Measurements from ENCODE around the gene RACGAP1.

The RACGAP1 gene

DNA sequence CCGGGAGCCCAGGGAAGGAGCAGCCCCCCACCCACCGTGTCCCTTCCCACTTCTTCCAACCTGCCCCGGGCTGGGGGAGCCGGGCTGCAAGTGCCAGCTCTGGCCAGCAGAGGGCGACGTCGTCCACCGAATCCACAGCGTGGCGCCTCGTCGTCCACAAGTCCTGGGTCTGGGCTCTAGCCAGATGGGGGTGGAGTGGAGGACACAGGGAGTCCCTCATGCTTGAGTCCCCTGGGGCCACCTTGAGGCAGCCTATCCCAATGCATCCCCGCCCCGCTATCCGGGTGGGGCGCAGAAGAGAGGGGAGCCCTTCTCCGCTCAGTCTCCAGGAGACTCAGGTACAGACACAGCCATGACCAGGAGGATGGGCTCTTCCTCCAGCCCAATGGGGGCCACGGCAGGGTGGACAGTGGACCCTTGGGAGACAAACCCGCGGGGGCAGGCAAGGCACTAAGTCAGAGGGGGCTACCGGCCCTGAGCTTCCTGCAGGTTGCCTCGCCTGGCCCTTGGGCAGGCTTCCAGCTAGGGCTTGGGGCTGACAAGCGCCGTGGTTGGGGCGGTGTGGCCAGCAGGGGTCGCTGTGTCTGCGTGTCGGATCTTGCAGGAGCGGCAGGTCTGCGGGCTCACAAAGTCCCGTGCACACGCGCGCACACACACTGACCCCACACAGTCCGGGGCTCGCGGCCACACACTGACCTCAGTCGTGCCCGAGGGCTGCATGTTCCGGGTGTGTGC, 58.1 kb downstream of the RACGAP1 start:
- peak; percentile 50 for DNase-seq

DNA sequence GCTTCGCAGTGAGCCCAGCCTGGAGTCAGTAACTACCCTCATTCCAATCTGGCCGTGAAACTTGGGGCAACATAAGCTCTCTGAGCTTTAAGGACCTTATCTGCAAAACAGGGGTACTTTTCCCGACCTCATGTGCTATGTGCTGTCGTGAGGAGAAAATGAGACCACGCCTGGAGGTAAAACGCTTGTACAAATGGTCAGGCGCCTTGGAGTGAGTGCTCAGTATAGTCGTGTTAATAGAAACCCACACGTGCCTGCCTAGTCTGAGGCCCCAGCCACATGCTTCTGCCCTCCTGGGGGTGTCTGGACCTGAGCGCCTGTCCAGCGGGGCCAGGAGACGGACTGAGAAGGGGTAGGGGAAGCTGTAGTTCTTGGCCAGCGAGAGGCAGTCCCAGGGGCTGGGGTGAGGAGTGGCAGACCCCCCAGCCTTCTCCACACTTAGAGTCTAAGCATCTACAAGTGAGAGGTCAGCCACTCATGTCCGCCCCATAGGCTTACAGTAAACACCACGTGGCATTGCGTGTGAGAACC, 58.7 kb downstream of the RACGAP1 start:
- DNase-seq, result no peak

DNA sequence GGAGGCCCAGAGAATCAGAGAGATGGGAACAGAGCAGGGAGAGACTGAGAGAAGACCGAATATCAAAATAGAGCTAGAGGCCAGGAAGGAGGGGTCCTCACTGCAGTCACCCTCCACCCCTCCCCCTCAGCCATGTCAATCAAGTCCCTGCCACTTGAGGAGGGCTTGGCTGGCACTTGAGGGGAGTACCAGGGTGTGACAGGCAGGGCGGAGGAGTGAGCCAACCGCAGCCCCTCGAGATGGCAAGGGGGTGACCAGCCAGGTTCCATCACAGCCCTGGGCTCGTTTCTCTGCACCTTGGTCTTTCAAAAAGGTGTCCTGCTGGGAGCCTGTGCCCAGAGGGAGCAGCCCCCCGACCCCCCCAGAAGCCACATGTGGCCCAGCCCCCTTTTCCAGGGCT, 59.5 kb downstream of the RACGAP1 start:
- DNase-seq, result no peak

DNA sequence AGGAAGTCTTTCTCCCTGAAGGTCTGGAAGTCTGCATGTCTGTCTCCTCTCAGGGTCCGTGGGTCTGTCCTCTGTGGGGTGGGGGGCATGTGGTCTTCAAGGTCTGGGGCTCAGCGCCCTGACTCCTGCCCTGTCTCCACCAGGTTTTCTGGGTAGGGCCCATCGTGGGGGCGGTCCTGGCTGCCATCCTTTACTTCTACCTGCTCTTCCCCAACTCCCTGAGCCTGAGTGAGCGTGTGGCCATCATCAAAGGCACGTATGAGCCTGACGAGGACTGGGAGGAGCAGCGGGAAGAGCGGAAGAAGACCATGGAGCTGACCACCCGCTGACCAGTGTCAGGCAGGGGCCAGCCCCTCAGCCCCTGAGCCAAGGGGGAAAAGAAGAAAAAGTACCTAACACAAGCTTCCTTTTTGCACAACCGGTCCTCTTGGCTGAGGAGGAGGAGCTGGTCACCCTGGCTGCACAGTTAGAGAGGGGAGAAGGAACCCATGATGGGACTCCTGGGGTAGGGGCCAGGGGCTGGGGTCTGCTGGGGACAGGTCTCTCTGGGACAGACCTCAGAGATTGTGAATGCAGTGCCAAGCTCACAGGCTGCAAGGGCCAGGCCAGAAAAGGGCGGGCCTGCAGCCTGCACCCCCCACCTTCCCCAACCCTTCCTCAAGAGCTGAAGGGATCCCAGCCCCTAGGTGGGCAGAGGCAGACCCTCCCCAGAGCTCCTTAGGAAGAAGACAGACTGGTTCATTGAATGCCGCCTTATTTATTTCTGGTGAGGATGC, 60.3 kb downstream of the RACGAP1 start:
- no peak for DNase-seq

DNA sequence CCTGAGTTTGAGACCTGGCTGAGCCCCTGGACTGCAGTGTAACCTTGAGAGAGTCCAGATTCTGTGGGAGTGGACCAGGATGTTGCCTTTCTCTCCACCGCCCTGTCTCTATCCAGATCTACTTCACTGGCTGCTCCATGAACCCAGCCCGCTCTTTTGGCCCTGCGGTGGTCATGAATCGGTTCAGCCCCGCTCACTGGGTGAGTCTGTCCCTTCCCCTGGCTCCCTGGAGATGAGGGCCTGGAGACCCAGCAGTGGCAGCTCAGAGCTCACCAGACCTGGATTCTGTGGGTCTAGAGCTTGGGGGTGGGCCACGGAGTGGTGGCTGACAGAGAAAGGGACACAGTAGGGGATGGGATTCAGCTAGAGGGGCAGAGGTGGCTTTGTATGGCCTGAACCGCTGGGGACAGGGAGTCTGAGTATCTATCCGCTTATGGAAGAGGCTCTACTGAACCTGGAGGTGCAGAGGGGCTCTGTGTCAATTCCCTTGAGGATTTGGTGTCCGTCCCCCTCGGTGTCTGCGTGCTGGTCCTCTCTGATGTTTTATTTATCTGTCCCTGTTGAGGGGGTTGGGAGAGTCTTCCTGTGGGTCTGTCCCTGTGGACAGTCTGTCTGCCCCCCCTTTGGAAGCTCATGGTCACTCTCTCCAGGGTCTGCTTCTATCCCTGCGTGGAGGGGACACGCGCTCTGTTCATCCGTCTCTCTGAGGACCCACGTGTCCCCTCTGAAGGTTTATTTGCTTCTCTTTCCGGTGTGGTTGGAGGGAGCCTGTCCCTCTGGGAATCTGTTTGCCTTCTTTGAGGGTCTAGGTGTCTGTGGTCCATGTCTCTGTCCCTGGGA, 61.1 kb downstream of the RACGAP1 start:
- DNase-seq, result no peak

DNA sequence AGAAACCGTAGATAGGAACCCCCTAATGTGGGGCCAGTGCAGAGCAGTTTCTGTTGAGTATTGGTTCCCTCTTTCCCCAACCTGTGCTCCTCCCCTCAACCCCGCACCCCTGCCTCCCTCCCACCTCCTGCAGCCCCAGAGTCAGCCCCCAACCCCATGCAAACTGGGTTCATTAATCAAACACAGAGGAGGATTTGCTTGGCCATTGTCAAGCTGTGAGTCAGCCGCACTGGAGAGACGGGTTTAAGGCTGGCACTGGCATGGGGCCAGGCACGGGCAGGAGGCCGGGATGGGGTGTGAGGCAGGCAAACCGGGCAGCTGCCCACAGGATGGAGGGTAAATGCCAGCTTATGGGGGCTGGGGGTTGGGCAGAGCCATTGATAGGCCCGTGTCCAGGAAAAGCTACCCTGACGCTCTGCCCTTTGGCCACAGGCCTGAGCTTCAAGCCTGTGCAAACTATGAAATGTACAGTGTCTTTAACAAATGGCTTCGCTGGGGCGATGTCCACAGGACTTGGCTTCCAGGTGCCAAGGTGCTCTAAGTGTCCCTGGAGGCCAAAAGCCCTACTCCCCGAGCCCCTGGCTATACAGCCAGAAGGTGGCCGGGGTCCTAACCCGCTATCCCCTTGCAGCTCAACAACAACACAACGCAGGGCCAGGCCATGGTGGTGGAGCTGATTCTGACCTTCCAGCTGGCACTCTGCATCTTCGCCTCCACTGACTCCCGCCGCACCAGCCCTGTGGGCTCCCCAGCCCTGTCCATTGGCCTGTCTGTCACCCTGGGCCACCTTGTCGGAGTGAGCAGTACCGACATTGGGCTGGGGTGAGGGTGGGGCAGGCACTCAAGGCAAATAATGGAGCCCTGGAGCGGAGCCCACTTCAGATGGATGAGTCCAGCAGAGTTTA, 62.2 kb downstream of the RACGAP1 start:
- DNase-seq, result peak; percentile 5

DNA sequence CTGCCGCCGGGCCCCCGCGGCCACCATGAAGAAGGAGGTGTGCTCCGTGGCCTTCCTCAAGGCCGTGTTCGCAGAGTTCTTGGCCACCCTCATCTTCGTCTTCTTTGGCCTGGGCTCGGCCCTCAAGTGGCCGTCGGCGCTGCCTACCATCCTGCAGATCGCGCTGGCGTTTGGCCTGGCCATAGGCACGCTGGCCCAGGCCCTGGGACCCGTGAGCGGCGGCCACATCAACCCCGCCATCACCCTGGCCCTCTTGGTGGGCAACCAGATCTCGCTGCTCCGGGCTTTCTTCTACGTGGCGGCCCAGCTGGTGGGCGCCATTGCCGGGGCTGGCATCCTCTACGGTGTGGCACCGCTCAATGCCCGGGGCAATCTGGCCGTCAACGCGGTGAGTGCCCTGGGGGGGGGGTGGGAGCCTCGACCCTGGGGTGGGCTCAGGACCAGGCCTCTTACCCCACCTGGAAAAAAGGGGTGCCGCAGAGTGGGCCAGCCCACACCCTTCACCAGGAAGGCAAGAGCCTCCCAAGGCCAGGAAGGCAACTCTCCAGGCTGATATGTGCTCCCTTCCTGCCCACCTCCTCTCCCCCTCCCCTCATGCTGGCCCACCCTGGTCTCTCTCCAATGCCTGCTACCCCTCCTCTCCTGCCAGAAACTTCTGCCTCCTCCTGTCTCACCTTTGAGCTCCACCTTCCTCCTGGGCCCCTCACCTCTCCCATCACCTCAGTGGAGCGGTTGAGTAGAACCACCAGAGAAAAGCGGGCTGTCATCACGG, 63.1 kb downstream of the RACGAP1 start:
- DNase-seq, result no peak

DNA sequence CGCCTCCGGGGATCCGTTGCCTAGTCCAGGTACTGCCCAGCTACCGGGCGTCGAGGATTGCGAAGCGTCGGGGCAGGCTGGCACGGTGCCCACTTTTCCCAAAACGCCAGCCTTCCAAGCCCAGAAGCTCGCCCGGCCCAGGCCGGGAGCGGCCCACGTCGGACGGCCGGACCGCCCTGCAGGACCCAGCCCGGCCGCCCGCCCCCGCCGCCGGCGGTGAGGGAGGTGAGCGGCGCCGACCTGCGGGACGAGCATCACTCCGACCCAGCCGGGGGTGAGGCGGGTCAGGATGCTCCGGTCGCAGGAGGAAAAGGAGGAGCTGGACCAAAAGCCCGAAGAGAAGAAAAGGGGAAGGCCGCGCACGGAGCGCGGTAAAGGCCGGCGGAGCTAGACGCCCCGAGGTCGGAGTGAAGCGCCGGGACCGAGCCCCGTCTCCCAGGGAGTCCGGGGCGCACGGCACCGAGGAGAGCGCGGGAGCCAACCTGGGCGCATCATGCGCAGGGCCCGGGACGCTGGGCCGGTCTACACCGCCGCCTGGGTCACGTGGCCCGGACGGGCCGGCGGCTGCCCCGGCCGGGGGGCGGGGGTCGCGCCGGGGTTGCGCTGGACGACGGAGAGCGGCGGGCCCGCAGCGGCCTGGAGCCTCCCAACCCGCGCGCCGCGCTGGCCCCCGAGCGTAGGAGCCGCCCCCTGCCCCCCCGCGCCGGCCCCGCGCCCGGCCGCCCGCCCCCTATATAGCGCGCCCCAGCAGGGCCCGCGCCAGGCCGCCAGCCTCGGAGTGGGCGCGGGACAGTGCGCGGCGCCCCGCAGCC, 64.0 kb downstream of the RACGAP1 start, which contains the start of gene AQP5:
AQP5 (plus strand) TSS at position 762 of the 812 bp plus-strand sequence. CDS start 146 bp downstream, outside the sequence.
- no peak for DNase-seq

DNA sequence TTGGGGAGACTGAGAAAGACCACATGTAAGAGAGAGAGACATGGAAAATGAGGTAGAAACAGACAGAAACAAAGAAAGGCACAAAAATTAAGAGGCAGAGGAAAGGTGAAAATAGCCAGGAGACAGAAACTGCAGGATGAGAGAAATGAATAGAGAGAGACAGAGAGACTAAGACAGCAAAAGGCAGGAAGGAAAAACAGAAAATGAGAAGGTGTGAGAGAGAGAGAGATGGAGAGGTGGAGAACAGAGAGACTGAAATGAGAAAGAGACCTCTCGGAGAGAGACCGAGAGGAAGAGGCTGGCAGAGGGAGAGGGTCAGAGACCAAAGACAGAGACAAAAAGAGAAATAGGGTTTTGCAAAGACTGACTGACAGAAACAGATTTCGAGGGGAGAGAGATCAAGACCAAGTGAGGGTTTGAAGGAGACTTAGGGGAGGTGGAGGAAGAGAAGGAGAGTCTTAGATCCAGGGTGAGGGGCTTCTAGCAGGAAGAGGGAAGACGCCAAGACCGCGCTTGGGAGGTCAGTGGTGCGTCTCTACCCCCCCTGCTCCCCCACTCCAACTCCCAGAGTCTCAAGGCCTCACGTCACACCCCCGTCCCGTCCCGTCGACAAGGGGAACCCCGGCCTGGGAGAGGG, 64.7 kb downstream of the RACGAP1 start:
- no peak for DNase-seq

DNA sequence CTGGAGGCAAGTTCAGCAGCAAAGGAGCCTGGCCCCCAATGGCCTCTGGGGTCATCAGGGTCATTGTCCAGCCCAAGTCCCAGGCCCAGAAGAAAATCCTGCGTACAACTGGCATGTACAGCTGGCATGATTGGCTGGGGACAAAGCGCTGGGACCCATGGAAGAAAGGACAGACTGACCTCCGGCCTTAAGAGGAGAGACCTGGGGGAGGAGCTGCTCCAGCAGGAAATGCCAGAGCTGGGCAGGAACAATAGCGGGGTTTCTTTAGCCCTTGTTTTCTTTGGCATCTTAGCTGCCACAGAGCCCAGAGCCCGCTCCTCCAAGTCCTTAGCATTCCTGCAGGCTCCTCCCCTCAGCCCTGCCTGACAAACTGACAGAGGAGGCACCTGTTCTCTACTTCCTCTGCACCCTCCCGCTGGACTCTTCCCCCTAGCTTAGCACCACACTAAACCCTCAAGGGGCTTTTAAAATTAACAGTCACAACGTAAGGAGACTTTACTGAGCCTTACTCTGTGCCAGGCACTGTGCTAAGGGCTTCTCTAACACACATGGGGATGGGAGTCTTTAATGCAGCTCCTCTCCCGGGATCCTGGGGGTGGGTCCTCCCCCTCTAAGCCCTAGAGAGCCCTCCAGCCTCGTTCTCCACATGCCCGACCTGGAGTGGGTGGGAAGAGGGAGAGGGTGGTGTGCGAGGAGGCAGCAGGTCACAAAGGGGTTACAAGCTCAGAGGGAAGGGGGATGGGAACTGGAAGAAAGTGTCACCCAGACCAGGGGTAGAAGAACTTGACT, 65.4 kb downstream of the RACGAP1 start:
- DNase-seq, result no peak

DNA sequence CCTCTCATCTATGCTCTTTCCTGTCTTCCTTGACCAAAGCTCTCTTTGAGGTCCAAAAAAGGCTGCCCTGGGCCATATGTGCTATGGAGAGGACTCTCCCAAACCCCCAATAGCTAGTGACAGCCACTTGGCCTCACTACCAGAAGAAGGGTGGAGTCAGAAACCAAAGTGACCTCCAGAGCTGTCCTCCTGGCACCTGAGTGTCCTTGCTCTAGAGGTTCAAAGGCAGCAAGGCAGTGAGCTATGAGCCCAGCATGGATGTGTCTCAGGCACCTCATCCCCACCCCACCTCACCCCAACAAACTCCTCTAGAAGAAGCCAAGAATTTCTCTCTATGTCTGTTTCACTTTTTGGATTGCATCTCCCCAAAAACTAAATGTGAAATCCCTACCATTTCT, 67.7 kb downstream of the RACGAP1 start:
- no peak for DNase-seq

DNA sequence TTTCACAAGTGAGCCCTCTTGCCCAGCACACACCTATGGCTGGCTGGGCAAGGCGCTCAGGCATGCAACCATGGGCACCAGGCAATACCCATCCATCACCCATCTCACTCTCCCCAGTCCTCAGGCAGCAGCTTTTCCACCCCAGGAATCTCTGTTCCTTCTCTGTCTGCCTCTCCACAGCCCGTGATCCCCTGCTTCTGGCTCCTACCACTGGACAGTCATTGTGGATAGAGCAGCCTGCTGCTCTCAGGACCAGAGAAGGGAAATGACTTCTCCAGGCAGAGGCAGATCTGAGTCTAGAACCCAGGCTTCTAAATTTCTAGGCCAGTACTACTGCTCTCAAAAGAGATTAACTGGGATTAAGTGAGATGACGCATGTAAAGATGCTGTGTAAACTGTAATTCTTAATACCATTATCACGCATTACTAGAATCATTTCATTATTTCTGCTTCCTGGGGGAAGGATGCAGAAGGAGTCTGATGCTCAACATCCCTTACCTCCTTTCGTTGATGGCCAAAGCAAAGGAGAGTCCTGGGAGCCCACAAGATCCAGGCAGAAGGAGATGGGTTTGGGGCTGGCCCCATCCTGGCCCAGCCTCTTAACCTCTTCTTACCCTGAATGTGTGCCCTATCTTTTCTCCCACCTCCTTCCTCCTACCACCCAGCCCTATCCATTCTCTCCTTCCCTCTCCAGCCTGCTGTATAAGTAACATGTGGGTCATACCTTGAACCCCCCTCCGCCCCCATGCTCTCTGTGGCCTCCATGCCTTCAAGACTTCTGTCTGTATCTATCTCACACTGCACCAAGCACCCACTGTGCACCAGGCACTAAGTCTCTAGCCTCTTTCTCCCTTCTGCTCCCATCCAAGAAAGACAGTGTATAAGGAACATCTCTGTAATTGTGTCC, 68.4 kb downstream of the RACGAP1 start:
- no peak for DNase-seq

DNA sequence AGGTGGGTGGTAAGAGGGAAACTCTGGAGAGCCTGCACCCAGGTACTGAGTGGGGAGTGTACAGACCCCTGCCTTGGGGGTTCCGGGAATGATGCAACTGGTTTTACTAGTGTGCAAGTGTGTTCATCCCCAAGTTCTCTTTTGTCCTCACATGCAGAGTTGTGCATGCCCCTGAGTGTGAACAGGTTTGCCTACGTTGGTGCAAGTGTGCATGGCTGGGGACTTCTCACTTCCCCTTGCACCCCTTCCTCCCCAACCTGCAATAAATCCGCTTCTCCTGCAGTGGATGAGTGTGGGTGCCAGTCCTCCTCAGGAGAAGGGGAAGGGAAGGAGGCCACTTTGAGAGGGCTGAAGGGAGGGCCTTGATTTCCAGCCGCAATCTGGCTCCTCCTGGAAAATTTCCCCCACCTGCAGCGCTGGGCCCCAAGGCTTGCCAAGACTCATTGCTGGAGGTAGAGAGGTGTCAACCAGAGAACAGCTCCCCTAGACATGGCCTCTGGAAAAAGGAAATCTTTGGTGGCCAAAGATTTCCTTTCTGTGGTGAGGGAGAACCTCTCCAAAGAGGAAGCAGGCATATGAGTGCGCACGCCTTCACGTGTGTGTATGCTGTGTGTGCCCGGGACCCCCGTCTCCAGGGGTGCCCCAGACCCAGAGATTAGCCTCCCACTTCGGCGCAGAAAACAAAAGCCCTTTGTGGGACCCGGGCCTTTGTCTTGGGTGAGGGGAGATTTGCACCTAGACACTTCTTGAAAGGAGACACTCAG, 69.2 kb downstream of the RACGAP1 start:
- DNase-seq, result no peak

DNA sequence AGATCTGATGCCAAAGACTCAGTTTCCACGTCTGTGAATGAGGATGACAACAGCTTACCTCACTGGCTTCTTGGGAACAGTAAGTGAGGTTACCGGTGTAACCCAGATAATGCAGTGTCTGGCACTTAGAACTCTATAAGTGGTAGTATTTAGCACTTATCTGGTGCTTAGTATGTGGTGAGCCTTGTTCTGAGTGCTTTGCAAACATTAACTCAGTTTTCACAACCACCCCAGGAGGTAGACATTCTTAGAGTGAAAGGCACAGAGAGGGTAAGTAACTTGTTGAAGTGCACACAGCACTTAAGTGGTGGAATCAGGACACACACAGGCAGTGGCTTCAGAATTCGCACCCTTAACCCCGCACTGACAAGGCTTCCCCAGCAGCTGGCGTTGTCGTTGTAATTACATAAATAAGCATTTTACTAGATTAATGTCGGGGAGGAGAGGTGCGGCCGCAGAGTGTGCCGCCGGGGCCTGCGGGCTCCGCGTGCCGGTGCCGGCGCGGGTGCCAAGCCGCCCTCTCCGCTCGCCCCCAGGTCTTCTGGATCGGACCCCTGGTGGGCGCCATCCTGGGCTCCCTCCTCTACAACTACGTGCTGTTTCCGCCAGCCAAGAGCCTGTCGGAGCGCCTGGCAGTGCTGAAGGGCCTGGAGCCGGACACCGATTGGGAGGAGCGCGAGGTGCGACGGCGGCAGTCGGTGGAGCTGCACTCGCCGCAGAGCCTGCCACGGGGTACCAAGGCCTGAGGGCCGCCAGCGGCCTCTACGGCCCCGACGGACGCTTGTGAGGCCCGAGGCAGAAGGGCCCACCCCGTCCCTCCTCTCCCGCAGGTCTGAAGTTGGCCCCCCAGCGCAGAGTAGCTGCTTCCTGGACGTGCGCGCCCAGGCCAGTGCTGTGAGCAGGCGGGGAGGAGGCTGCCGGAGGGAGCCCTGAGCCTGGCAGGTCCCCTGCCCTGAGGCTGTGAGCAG, 70.1 kb downstream of the RACGAP1 start:
- no peak for DNase-seq

DNA sequence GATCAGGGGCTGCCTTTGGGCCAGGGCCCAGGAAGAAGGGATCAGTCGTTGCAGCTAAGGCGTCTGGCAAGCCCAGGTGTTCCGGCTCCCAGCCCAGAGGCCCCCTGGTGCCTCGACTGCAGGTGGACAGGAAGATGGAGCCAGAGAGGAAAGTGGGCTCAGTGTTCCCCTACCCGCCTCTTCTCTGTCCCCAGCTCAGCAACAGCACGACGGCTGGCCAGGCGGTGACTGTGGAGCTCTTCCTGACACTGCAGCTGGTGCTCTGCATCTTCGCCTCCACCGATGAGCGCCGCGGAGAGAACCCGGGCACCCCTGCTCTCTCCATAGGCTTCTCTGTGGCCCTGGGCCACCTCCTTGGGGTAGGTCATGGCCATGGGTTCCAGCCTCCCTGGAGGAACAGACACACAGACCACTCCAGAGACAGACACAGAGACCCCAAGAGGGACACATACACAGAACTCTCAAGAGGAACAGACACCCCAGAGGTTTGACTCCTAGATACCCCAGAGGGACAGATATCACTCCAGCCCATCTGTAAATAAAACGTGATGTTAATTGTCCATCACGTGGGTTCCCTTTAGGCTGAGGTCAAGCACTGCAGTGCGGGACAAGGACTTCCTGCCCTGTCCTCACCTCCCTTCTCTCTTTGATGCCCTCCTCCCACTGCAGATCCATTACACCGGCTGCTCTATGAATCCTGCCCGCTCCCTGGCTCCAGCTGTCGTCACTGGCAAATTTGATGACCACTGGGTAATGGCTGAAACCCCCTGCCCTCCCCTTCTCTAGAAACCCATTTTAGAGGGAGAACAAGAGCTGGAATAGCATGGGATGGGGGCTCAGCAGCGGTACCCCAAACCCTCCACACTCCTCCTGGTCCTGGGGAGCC, 71.1 kb downstream of the RACGAP1 start:
- no peak for DNase-seq
